HG02973 (cell line): ENCODE measurements around the gene H1-8.
"Not testable (repeated sequence)": the region's sequence is repeated elsewhere in the genome, so short reads cannot be mapped to it uniquely, and the experiment has no call there.

Experiments used
- ATAC-seq: cut with Tn5 transposase; IDR thresholded peaks from one replicate; pipeline ENCODE4 v1.9.1; 2021; ENCODE audit warnings: moderate library complexity; ENCODE audit not compliant: unreplicated experiment

The H1-8 gene

DNA sequence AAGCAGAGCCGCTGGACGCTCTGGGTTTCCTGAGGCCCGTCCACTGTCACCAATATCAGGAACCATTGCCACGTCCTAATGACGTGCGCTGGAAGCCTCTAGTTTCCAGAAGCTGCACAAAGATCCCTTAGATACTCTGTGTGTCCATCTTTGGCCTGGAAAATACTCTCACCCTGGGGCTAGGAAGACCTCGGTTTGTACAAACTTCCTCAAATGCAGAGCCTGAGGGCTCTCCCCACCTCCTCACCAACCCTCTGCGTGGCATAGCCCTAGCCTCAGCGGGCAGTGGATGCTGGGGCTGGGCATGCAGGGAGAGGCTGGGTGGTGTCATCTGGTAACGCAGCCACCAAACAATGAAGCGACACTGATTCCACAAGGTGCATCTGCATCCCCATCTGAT lies 11.3 kb upstream of the H1-8 start:
- no peak for ATAC-seq

- no peak for ATAC-seq
These were observed 10.7 kb upstream of the H1-8 start for GRCh38 chr3:129532261-129532660.

DNA sequence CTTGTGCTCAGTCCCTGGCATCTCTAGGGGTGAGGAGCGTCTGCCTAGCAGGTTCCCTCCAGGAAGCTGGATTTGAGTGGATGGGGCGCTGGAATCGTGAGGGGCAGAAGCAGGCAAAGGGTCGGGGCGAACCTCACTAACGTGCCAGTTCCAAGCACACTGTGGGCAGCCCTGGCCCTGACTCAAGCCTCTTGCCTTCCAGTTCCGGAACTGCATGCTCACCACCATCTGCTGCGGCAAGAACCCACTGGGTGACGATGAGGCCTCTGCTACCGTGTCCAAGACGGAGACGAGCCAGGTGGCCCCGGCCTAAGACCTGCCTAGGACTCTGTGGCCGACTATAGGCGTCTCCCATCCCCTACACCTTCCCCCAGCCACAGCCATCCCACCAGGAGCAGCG lies 9.6 kb upstream of the H1-8 start:
- no peak for ATAC-seq

- no peak for ATAC-seq
These were observed 8.4 kb upstream of the H1-8 start for GRCh38 chr3:129534428-129535027.

GRCh38 chr3:129535075-129535474 lies 7.9 kb upstream of the H1-8 start:
- no peak for ATAC-seq

DNA sequence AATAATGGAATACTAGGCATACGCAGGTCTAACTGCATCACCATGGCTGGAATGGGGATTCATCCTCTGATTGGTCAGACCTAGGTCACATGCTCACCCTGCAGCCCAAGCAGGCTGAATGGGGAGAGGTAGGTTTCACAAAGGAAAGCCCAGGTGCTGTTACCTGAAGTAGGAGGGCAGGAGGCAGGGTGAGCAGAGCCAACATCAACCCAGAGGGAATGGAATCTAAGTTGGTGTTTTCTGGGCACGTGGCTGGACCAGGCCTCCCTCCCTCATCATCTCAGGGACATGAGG lies 6.7 kb upstream of the H1-8 start:
- ATAC-seq: no peak

- ATAC-seq: no peak
These were observed 6.2 kb upstream of the H1-8 start for GRCh38 chr3:129536804-129537203.

DNA sequence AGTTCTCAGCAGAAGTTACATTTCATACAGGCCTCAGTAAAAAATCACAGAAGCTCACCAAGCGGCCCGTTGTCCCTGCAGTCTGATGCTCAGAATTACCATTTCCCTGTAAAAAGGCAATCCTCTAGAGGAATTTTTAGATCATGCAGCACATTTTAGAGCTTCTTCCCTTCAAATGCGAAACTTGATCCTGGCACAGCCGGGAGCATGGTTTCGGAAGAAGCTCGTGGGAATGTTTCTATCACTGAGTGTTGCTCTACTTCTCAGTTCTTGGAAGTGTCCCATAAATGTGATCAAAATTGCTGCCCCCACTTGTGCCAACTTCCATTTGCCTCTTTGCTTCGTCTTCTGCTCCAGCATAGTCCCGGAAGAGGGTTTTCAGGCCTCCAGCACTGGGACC lies 3.8 kb upstream of the H1-8 start:
- ATAC-seq: no peak

DNA sequence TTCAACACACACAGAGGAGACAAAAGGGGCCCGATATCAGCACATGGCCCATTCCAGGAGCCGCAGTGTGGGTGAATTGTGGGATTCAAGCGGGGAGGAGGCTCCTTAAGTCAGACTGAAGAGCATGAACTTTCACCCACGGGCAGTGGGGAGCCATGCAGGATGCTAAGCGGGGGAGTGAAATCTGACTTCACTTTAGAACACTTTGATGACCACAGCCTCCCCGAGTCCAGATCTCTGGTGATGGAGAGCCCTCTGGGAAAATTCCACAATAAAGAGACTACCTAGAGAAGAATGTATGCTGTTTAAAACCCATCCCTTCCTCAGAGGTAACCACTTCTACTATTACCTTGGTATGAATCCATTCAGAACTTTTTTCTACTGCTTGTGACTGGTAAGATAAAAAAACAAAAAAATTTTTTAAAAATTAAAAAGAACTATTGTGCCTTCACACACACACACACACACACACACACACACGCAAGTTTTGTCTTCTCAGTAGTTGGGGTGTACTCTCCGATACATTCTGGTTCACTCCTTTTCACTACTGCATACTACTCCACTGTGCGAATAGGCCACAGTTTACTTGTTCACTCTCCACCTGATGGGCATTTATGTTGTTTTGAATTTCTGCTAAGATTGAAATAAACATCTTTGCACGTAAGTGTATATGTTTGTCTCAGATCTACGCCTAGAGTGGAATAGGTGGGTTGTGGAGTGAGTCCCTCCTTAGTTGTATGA lies 2.0 kb upstream of the H1-8 start:
- ATAC-seq: no peak

GRCh38 chr3:129542747-129543146 lies 228 bp upstream of the H1-8 start:
- ATAC-seq: no peak

DNA sequence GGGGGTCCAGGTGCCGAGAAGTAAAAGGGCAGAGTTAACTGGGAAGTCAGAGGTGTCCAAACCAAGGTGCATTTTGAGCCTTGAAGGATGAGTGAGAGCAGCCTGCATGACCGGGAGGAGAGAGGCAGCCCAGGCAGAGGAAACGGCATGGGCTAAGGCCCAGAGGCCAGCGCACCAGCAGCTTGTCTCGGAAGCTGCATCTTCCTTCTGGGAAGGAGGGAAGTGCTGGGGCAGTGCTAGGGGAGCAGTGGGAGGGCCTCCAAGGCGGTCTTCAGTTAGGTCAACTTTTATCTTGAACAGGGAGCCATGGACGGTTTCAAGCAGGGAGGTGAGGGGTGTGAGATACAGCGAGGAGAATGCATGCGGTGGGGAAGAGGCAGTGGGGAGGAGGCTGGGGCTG lies 1.0 kb downstream of the H1-8 start:
- no peak for ATAC-seq

- ATAC-seq: not testable (repeated sequence)
These were observed 3.0 kb downstream of the H1-8 start for GRCh38 chr3:129545951-129546350.

DNA sequence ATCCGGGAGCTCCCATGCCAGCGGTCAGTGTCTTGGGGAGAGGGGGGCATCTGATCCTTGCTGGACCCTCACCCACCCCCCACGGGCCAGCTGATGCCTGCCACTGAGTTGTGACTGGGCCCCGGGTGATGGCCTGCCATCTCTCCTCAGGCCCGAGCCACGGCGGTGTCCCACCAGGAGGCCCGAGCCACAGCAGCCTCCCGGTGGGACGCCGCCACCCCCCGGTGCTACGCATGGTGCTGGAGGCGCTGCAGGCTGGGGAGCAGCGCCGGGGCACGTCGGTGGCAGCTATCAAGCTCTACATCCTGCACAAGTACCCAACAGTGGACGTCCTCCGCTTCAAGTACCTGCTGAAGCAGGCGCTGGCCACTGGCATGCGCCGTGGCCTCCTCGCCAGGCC lies 4.3 kb downstream of the H1-8 start:
- ATAC-seq: no peak

- ATAC-seq: no peak
These were observed 5.4 kb downstream of the H1-8 start for GRCh38 chr3:129548104-129548965.

- no peak for ATAC-seq
These were observed 6.2 kb downstream of the H1-8 start for GRCh38 chr3:129549006-129549800.

DNA sequence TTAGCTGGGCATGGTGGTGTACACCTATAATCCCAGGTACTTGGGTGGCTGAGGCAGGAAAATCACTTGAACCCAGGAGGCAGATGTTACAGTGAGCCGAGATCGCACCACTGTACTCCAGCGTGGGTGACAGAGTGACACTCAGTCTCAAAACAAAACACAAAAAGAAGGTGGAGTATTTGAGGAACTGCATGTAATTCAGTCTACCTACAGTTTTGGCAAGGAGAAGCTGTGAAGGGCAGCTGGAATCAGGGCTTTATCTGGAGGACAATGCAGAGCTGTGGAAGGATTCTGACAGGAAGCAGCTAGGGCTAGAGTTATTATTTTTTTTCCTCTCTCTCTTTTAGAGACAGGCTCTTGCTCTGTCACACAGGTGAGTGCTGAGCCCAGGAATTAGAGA lies 6.8 kb downstream of the H1-8 start:
- ATAC-seq: no peak

- no peak for ATAC-seq
These were observed 9.5 kb downstream of the H1-8 start for GRCh38 chr3:129552287-129553050.

GRCh38 chr3:129553171-129553570 lies 10.2 kb downstream of the H1-8 start:
- ATAC-seq: no peak

- ATAC-seq: no peak
These were observed 10.7 kb downstream of the H1-8 start for GRCh38 chr3:129553719-129554118.

DNA sequence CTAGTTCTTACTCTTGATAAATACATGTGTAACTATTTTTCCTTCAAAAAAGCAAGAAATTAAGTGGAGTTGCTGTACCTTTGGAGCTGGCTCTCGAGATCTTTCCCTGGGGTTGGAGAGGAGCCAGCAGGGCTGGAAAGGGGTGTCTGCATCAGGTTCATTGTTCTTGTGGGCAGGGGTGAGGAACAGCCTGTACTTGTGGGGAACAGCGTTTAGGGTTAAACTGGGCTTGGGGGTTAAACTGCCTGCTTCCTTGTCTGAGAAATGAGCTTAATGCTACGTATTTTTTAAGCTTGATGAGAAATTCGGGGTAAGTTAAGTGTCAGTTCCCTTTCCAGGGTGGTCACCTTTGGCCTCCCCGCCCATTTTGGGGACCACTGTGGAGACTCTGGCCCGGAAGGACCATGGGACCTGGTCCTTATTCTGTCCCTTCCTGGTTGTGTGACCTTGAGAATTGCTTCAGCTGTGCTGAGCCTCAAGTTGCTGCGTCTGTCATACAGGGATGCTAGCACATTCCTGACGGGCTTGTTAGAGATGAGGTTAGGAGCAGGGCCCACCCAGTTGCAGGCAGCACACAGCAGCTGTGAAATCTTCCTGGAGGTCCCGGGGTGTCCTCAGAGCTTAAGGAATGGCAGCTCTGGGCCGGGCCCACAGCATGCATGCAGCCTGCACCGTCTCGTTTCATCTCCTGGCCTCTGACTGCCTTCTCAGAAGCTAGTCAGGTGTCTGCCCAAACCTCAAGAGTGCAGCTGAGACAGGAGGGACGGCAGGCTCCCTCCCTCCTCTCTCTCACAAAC lies 11.6 kb downstream of the H1-8 start:
- no peak for ATAC-seq
